HCT116 (cell line): ENCODE data around the gene PRICKLE2.

ENCODE experiments used
- CEBPB ChIP-seq: IDR thresholded peaks from 2 replicates; pipeline ENCODE4 v1.6.1; 2012; ENCODE audit warnings: low read depth
- EZH2 ChIP-seq: fragments of 200-600 bp; sonication (generic); IDR thresholded peaks from 2 replicates; pipeline ENCODE4 v1.6.1; 2017; ENCODE audit warnings: antibody characterized with exemption, mixed run types
- JUND ChIP-seq: IDR thresholded peaks from 2 replicates; pipeline ENCODE4 v1.6.1; 2012
- POLR2A ChIP-seq: IDR thresholded peaks from 2 replicates; pipeline ENCODE4 v1.7.0; 2011; ENCODE audit warnings: borderline replicate concordance; ENCODE audit not compliant: insufficient read depth, insufficient read length; ENCODE audit errors: extremely low read depth
- POLR2AphosphoS5 ChIP-seq: IDR thresholded peaks from 2 replicates; pipeline ENCODE4 v1.6.1; 2011; ENCODE audit warnings: mild to moderate bottlenecking, low read depth, low read length, moderate library complexity
- SP1 ChIP-seq: IDR thresholded peaks from 2 replicates; pipeline ENCODE4 v1.6.1; 2012; ENCODE audit warnings: low read depth
- ZNF274 ChIP-seq: fragments of 200-500 bp; sonication (Bioruptor generic); IDR thresholded peaks from 2 replicates; pipeline ENCODE4 v1.6.1; 2014; ENCODE audit warnings: mild to moderate bottlenecking, low read depth, low read length, inconsistent platforms
- TF ChIP-seq, protein P1 (sequence below), 3 experiments: fragments of 200-600 bp in 1 of 3; sonication (generic) in 1 of 3; IDR thresholded peaks in 2 of 3; conservative IDR thresholded peaks in 1 of 3; 2 replicates each; pipeline ENCODE4 v1.5.1; 2012 to 2017; ENCODE audit warnings: low read depth in 2 of 3, low read length in 2 of 3, antibody characterized with exemption in 1 of 3, borderline replicate concordance in 1 of 3, control low read depth in 1 of 3, mild to moderate bottlenecking in 1 of 3, mixed read lengths in 1 of 3, mixed run types in 1 of 3, moderate library complexity in 1 of 3; ENCODE audit not compliant: insufficient read depth in 1 of 3

DNA sequence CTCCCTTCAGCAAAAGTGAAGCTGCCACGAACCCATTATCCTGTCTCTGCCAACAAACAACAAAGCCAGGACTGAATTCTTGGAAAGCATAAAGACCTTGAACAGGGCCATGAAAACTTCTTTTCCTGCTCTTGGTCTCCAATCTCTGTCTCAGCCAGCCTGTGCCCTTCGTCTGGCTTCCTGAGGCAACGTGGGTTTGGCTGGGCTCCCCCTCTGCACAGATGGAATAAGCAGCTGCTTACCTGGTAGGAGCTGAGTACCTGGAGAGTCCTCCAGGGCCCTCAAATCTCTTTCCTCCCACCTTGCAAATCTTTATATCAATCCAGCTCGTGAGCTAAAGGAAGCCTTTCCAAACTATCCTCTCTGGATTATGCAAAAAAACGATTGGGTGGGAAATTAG lies 104.4 kb downstream of the PRICKLE2 start:
- TF ChIP-seq, protein P1, sequence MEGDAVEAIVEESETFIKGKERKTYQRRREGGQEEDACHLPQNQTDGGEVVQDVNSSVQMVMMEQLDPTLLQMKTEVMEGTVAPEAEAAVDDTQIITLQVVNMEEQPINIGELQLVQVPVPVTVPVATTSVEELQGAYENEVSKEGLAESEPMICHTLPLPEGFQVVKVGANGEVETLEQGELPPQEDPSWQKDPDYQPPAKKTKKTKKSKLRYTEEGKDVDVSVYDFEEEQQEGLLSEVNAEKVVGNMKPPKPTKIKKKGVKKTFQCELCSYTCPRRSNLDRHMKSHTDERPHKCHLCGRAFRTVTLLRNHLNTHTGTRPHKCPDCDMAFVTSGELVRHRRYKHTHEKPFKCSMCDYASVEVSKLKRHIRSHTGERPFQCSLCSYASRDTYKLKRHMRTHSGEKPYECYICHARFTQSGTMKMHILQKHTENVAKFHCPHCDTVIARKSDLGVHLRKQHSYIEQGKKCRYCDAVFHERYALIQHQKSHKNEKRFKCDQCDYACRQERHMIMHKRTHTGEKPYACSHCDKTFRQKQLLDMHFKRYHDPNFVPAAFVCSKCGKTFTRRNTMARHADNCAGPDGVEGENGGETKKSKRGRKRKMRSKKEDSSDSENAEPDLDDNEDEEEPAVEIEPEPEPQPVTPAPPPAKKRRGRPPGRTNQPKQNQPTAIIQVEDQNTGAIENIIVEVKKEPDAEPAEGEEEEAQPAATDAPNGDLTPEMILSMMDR (IDR thresholded peaks at IDR 0.05 in 2 of 3, conservative IDR thresholded peaks at IDR 0.05 in 1 of 3; ENCODE audit: borderline replicate concordance in 1 of 3, insufficient read depth in 1 of 3, low read depth in 2 of 3, low read length in 2 of 3): no peak
- TF ChIP-seq ZNF274 (no peak), CEBPB (no peak), JUND (no peak), POLR2A (no peak), EZH2 (no peak), SP1 (no peak), POLR2AphosphoS5 (no peak)
